GM12878 (cell line): ENCODE data around the gene TUSC1. TPM values are rescaled to one million over a fixed set of nuclear protein-coding genes. Genes with fewer than 3 reads are reported as not detected.

Experiments
- ATAC-seq: fragments of 200-7000 bp; cut with Tn5 transposase; 3 replicates; pipeline ENCODE4 v1.9.1; 2020; ENCODE audit warnings: mild to moderate bottlenecking, moderate library complexity
- BruUV-seq: library from RNA; stranded (reverse); fragments of 400-500 nt; replicated peaks from 2 replicates; lab custom pipeline; 2021; lab: Mats Ljungman, UMichigan
- CTCF ChIA-PET: fragments of 300-600 bp; sonication (Branson Sonifier 250); formaldehyde crosslinking; extraction: SDS; loops from one replicate; lab custom pipeline; 2021; ENCODE audit warnings: inconsistent platforms; lab: Yijun Ruan, JAX
- POLR2A ChIA-PET: fragments of 350-600 bp; formaldehyde crosslinking; extraction: SDS; loops from one replicate; lab custom pipeline; 2021; ENCODE audit warnings: inconsistent platforms; lab: Charles Lee
- RAD21 ChIA-PET: fragments of 300-600 bp; sonication (Branson Sonifier 250); formaldehyde crosslinking; loops from one replicate; lab custom pipeline; 2023; ENCODE audit warnings: antibody characterized with exemption; ENCODE audit not compliant: unreplicated experiment; lab: Charles Lee
- SMC1A ChIA-PET: fragments of 300-600 bp; sonication (Branson Sonifier 250); formaldehyde crosslinking; loops from one replicate; lab custom pipeline; 2023; ENCODE audit not compliant: unreplicated experiment, uncharacterized antibody; lab: Charles Lee
- DNase-seq: peaks from one replicate; pipeline ENCODE4 v3.0.0-alpha.2; 2011; ENCODE audit warnings: low read depth, low spot score
- FAIRE-seq: peaks from 3 replicates; lab custom pipeline; 2011; peaks lifted over from hg19 to GRCh38; lab: Jason Lieb, UNC
- H2AFZ ChIP-seq: 2 replicates; pipeline ENCODE4 v1.6.0; 2011; ENCODE audit warnings: low read depth, low read length, control low read depth; ENCODE audit not compliant: control insufficient read depth
- H3K27ac ChIP-seq: 2 replicates; pipeline ENCODE4 v1.5.1; 2011; ENCODE audit warnings: control low read depth; ENCODE audit not compliant: control insufficient read depth, insufficient read depth
- H3K27me3 ChIP-seq, 2 experiments: replicated peaks in 1 of 2; 2 replicates each; pipeline versions ENCODE4 v1.6.0 to v1.6.1; 2011; ENCODE audit warnings: low read length in 1 of 2; ENCODE audit not compliant: control insufficient read depth in 2 of 2, insufficient read depth in 2 of 2
- H3K36me3 ChIP-seq, 2 experiments: 2 replicates each; pipeline ENCODE4 v1.5.1; 2011; ENCODE audit warnings: low read length in 1 of 2; ENCODE audit not compliant: control insufficient read depth in 2 of 2, insufficient read depth in 2 of 2
- H3K4me1 ChIP-seq: 2 replicates; pipeline ENCODE4 v1.6.1; 2011; ENCODE audit warnings: mild to moderate bottlenecking, low read length, moderate library complexity, mixed read lengths; ENCODE audit not compliant: control insufficient read depth, insufficient read depth
- H3K4me2 ChIP-seq: 2 replicates; pipeline ENCODE4 v1.6.0; 2011; ENCODE audit warnings: control low read depth; ENCODE audit not compliant: control insufficient read depth, insufficient read depth
- H3K4me3 ChIP-seq: fragments of 200-600 bp; sonication (generic); 2 replicates; pipeline ENCODE4 v1.5.1; 2016
- H3K79me2 ChIP-seq: 2 replicates; pipeline ENCODE4 v1.6.0; 2011; ENCODE audit warnings: low read length; ENCODE audit not compliant: control insufficient read depth, insufficient read depth
- H3K9ac ChIP-seq: 2 replicates; pipeline ENCODE4 v1.8.0; 2011; ENCODE audit warnings: low read length, control low read depth, mixed read lengths; ENCODE audit not compliant: control insufficient read depth, insufficient read depth
- H3K9me3 ChIP-seq: replicated peaks from 3 replicates; pipeline ENCODE4 v1.5.1; 2011; ENCODE audit warnings: mild to moderate bottlenecking, low read length; ENCODE audit not compliant: control insufficient read depth, insufficient read depth
- H4K20me1 ChIP-seq: 2 replicates; pipeline ENCODE4 v1.6.0; 2011; ENCODE audit not compliant: control insufficient read depth, insufficient read depth
- CBX3 ChIP-seq: fragments of 200-600 bp; sonication (generic); IDR thresholded peaks from 2 replicates; pipeline ENCODE4 v1.6.1; 2016; ENCODE audit warnings: low read depth, borderline replicate concordance
- CREM ChIP-seq: IDR thresholded peaks from 2 replicates; pipeline ENCODE4 v1.6.1; 2014; ENCODE audit warnings: antibody characterized with exemption, low read depth
- EGR1 ChIP-seq, 2 experiments: IDR thresholded peaks; 1 replicate in 1 of 2; 2 replicates in 1 of 2; pipeline ENCODE4 v1.6.1; 2011 to 2012; ENCODE audit warnings: low read depth in 2 of 2, low read length in 2 of 2, borderline replicate concordance in 1 of 2, mild to moderate bottlenecking in 1 of 2, moderate library complexity in 1 of 2
- GATAD2B ChIP-seq: fragments of 450-650 bp; conservative IDR thresholded peaks from 2 replicates; pipeline ENCODE4 v1.6.1; 2017; ENCODE audit warnings: low read depth, mild to moderate bottlenecking, moderate library complexity
- LARP7 ChIP-seq: fragments of 450-650 bp; IDR thresholded peaks from 2 replicates; pipeline ENCODE4 v1.6.1; 2017; ENCODE audit warnings: mild to moderate bottlenecking
- SKIL ChIP-seq: fragments of 450-650 bp; IDR thresholded peaks from 2 replicates; pipeline ENCODE4 v1.6.1; 2017; ENCODE audit warnings: mild to moderate bottlenecking, low read depth, inconsistent platforms; ENCODE audit not compliant: poor library complexity, severe bottlenecking
- STAT1 ChIP-seq: fragments of 450-650 bp; conservative IDR thresholded peaks from 2 replicates; pipeline ENCODE4 v1.6.1; 2014; ENCODE audit warnings: antibody characterized with exemption, mild to moderate bottlenecking
- YBX1 ChIP-seq: fragments of 450-650 bp; IDR thresholded peaks from 2 replicates; pipeline ENCODE4 v1.6.1; 2016; ENCODE audit warnings: antibody characterized with exemption
- YY1 ChIP-seq: IDR thresholded peaks from 2 replicates; pipeline ENCODE4 v1.6.1; 2011; ENCODE audit warnings: low read depth, mild to moderate bottlenecking, low read length
- ZNF207 ChIP-seq: fragments of 450-650 bp; IDR thresholded peaks from 2 replicates; pipeline ENCODE4 v1.6.1; 2014; ENCODE audit warnings: antibody characterized with exemption, mild to moderate bottlenecking, borderline replicate concordance
- WGBS: methylation state at CpG from one replicate; pipeline ENCODE4 v1.1.6; 2016; ENCODE audit warnings: low lambda C conversion rate; ENCODE audit not compliant: insufficient replicate concordance, insufficient coverage; ENCODE audit errors: missing lambda C conversion rate; 5-methylcytosine and 5-hydroxymethylcytosine counted together
- in situ Hi-C: fragments of 300-500 bp; cut with MboI; formaldehyde crosslinking; loops from 9 replicates; pipeline ENCODE4 v1.14.3; 2018; ENCODE audit warnings: mixed read lengths
- intact Hi-C: fragments of 100-400 bp; cut with micrococcal nuclease; formaldehyde crosslinking; loops from one replicate; pipeline ENCODE4 v1.14.2; 2022; ENCODE audit not compliant: unreplicated experiment
- polyA plus RNA-seq, 11 experiments: library from polyadenylated mRNA; depleted of rRNA in 4 of 11; unstranded in 6 of 11; stranded (reverse) in 5 of 11; fragments of >200 nt; fragmentation: Nextera tagmentation in 4 of 11; fragmentation: Illumina TruSeq in 1 of 11; extraction: Ambion mirVana in 4 of 11; extraction: Trizol in 1 of 11; gene quantifications; 1 replicate in 1 of 11; 2 replicates in 10 of 11; pipeline versions ENCODE4 v1.2.1 to v1.2.3, GENCODE V29; 2011 to 2016; ENCODE audit warnings: inconsistent platforms in 2 of 11, missing spikeins in 2 of 11, low read depth in 1 of 11
- total RNA-seq, 4 experiments: library from RNA; depleted of rRNA in 3 of 4; stranded (reverse); fragments of >200 nt in 3 of 4; fragmentation: Illumina TruSeq in 1 of 4; extraction: Trizol in 1 of 4; gene quantifications; 2 replicates each; pipeline versions ENCODE4 v1.2.1 to v1.2.3, GENCODE V29; 2013 to 2021

Gene TUSC1
- total and polyA plus RNA-seq, 10 of the 15 experiments (the other 5 are each of a cell fraction or from before 2014, with no cell fraction given), result not detected

- no peak for TF ChIP-seq YY1
- TF ChIP-seq, all 136 proteins: peak for 0
Measured at GRCh38 chr9:25678147-25678666, at the start of gene TUSC1 (continued).

- Histone ChIP-seq H2AFZ (no peak overlapping the region), H3K79me2 (no peaks in the 10 kb centered on the region), H3K27ac (no peak overlapping the region), H3K36me3 (no peaks in the 10 kb centered on the region), H4K20me1 (no peaks in the 10 kb centered on the region)
- FAIRE-seq (no peak), DNase-seq (no peak), ATAC-seq (no peak)
- intact Hi-C loops, result no loop called here
- WGBS, result 3% methylated on average over 2 of the region's 2 CpGs
- ChIA-PET RAD21 (no interaction called here), POLR2A (no interaction called here)
- TF ChIP-seq SKIL (no peak), EGR1 (IDR thresholded peaks at IDR 0.05; ENCODE audit: borderline replicate concordance in 1 of 2, low read depth in 2 of 2, low read length in 2 of 2) (no peak), GATAD2B (no peak), YBX1 (no peak), STAT1 (no peak), LARP7 (no peak), CBX3 (no peak), ZNF207 (no peak), CREM (no peak)
- TF ChIP-seq, all 136 proteins: peak for 0
- CTCF ChIA-PET, result no interaction called here
- Histone ChIP-seq H3K9ac (no peak overlapping the region), H3K4me3 (no peak overlapping the region), H3K4me1 (no peaks in the 10 kb centered on the region), H3K9me3 (no peaks in the 10 kb centered on the region), H3K4me2 (no peak overlapping the region), H3K27me3 (no peaks in the 10 kb centered on the region)
- BruUV-seq, result no TSS peak
- in situ Hi-C loops, result no loop called here
- SMC1A ChIA-PET, result interaction anchor here (0.7 to 1.1 kb wide), 2 partner anchors 44 to 597 kb away, joined by 3 read pairs; no protein-coding TSS in a partner anchor
Measured at GRCh38 chr9:25726871-25727410, 48.7 kb upstream of the TUSC1 start.
